ENCODE measurements around the gene DNM1L.

DNA sequence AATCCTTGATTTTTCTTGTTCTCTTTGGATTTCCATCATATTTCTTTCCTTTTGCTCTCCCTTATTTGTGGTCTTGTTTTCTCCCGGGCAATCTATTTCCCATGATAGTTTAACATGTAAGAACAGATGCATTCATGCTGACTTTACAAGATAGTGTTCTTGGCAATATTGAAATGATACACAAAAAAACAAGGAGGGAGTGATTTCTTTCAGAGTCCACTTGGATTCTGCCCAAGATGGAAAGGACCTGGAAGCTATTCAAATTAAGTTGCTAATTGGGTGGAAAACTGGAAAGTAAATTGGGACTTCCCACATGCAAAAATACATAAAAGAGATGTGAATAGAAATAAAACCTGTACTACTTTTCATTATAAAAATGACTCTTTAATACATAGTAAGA lies 91.0 kb downstream of the DNM1L start:
- TF ChIP-seq POLR2A (IDR thresholded peaks at IDR 0.05) (no peak), POLR2AphosphoS5 (IDR thresholded peaks at IDR 0.05) (no peak), EP300 (IDR thresholded peaks at IDR 0.05) (no peak)
- TF ChIP-seq, protein P1, sequence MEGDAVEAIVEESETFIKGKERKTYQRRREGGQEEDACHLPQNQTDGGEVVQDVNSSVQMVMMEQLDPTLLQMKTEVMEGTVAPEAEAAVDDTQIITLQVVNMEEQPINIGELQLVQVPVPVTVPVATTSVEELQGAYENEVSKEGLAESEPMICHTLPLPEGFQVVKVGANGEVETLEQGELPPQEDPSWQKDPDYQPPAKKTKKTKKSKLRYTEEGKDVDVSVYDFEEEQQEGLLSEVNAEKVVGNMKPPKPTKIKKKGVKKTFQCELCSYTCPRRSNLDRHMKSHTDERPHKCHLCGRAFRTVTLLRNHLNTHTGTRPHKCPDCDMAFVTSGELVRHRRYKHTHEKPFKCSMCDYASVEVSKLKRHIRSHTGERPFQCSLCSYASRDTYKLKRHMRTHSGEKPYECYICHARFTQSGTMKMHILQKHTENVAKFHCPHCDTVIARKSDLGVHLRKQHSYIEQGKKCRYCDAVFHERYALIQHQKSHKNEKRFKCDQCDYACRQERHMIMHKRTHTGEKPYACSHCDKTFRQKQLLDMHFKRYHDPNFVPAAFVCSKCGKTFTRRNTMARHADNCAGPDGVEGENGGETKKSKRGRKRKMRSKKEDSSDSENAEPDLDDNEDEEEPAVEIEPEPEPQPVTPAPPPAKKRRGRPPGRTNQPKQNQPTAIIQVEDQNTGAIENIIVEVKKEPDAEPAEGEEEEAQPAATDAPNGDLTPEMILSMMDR (IDR thresholded peaks at IDR 0.05), result no peak
